Naive B cell (primary cell): ENCODE measurements around the gene PTPN22. TPM values are rescaled to one million over a fixed set of nuclear protein-coding genes. Genes with fewer than 3 reads are reported as not detected.

Experiments
- ATAC-seq, 2 donors: fragments of 150-1000 bp; cut with Tn5 transposase; 2 replicates each; pipeline ENCODE4 v1.10.0; 2021; ENCODE audit warnings: low read depth in 2 of 2, mild to moderate bottlenecking in 2 of 2, moderate library complexity in 2 of 2
- DNase-seq: peaks from one replicate; pipeline ENCODE4 v3.0.0; 2022
- H3K27ac Mint-ChIP-seq, 6 donors: one replicate each; pipeline ENCODE4 v1.8.0; 2020 to 2022; ENCODE audit warnings: mild to moderate bottlenecking in 6 of 6, mixed read lengths in 6 of 6, moderate library complexity in 5 of 6, inconsistent platforms in 2 of 6
- H3K27me3 Mint-ChIP-seq, 3 donors: one replicate each; pipeline ENCODE4 v1.8.0; 2021 to 2022; ENCODE audit warnings: mixed read lengths in 3 of 3, mild to moderate bottlenecking in 1 of 3
- H3K36me3 Mint-ChIP-seq, 2 donors: one replicate each; pipeline ENCODE4 v1.8.0; 2020 to 2022; ENCODE audit warnings: mixed read lengths in 2 of 2, inconsistent platforms in 1 of 2, mild to moderate bottlenecking in 1 of 2
- H3K4me1 Mint-ChIP-seq, 3 donors: one replicate each; pipeline ENCODE4 v1.8.0; 2020 to 2022; ENCODE audit warnings: mixed read lengths in 3 of 3, inconsistent platforms in 1 of 3, mild to moderate bottlenecking in 1 of 3, moderate library complexity in 1 of 3
- H3K4me3 Mint-ChIP-seq, 8 donors: one replicate each; pipeline ENCODE4 v1.8.0; 2020 to 2022; ENCODE audit warnings: mild to moderate bottlenecking in 8 of 8, mixed read lengths in 8 of 8, moderate library complexity in 8 of 8, inconsistent platforms in 2 of 8
- H3K9me3 Mint-ChIP-seq, 7 donors: one replicate each; pipeline ENCODE4 v1.8.0; 2020 to 2022; ENCODE audit warnings: mixed read lengths in 7 of 7, mild to moderate bottlenecking in 5 of 7, inconsistent platforms in 2 of 7, moderate library complexity in 1 of 7
- polyA plus RNA-seq, 6 donors: library from polyadenylated mRNA; unstranded; fragments of 300-500 nt; fragmentation: Illumina TruSeq; gene quantifications; one replicate each; pipeline ENCODE4 v1.2.3, GENCODE V29; 2021; ENCODE audit warnings: low read depth in 6 of 6

The PTPN22 gene
- polyA plus RNA-seq: 10 to 100 TPM; 27.3 to 56.2 (median 41.0) TPM

GRCh38 chr1:113871597-113872113, at the start of gene PTPN22:
PTPN22 (minus strand) TSS chr1:113871712.
- Mint-ChIP-seq H3K4me3 (peak within 1 kb of the TSS; percentile 79 to 95 (median 91)), H3K4me1 (peaks cover 32 to 62% (median 48%) of the 10 kb centered on the region in 3 donors), H3K27me3 (no peaks in the 10 kb centered on the region), H3K27ac (peak within 1 kb of the TSS; percentile 91 to 97 (median 95)), H3K9me3 (no peaks in the 10 kb centered on the region), H3K36me3 (peaks cover 0 to 9% of the 10 kb centered on the region in 2 donors)
- ATAC-seq (peak; percentile 99), DNase-seq (peak; percentile 83)

DNA sequence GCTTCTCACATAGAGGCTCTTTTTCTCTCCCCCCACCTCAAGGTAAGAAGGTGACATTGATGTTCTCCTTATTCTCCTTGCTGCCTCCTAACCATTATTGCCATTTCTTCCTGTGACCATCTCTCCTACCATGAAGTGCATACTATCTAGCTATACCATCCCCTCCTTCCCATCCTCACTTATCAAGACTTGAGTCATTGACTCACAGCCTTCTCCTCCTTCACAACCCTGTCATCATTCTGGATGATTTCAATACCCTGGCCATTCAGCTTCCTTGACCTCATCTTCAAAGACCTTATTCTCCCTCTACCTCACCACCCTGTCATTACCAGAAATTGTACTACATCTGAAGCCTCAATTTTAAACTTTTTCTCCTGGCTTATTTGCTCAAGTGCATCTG, 46.7 kb upstream of the PTPN22 start:
- H3K27ac Mint-ChIP-seq: peak overlapping the region in 2 of 6 donors; percentile 28 to 75
- H3K9me3 Mint-ChIP-seq: no peaks in the 10 kb centered on the region
- H3K4me3 Mint-ChIP-seq: no peak overlapping the region

GRCh38 chr1:113917400-113918082, 46.0 kb upstream of the PTPN22 start:
- DNase-seq (no peak), ATAC-seq (no peak)
- H3K36me3 Mint-ChIP-seq: peaks cover 0 to 6% of the 10 kb centered on the region in 2 donors
- peaks cover 3 to 6% (median 5%) of the 10 kb centered on the region in 3 donors for H3K4me1 Mint-ChIP-seq
- H3K27ac Mint-ChIP-seq: peak overlapping the region in 1 of 6 donors; percentile 38
- H3K9me3 Mint-ChIP-seq: no peaks in the 10 kb centered on the region
- peaks cover 0 to under 1% (median 0%) of the 10 kb centered on the region in 3 donors for H3K27me3 Mint-ChIP-seq
- H3K4me3 Mint-ChIP-seq: no peak overlapping the region

More for the DNA sequence above, 46.7 kb upstream of the PTPN22 start:
- DNase-seq (no peak), ATAC-seq (no peak)
- Mint-ChIP-seq H3K27me3 (peaks cover 0 to 4% (median 0%) of the 10 kb centered on the region in 3 donors), H3K4me1 (peaks cover 3 to 6% (median 5%) of the 10 kb centered on the region in 3 donors), H3K36me3 (peaks cover 0 to 6% of the 10 kb centered on the region in 2 donors)

DNA sequence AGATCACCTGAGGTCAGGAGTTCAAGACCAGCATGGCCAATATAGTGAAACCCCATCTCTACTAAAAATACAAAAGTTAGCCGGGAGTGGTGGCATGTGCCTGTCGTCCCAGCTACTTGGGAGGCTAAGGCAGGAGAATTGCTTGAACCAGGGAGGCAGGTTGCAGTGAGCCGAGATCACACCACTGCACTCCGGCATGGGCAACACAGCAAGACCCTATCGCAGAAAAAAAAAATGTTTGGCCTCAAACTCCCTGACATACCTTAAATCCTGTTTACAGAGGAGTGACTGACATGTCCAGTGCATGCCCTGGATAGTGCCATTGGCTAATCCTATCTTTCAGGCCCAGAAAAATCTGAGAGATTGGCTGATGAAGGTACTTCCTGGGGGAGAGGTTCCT, 45.5 kb upstream of the PTPN22 start:
- Mint-ChIP-seq H3K27ac (no peak overlapping the region), H3K9me3 (no peaks in the 10 kb centered on the region), H3K27me3 (no peaks in the 10 kb centered on the region), H3K36me3 (peaks cover 0 to 6% of the 10 kb centered on the region in 2 donors), H3K4me3 (no peak overlapping the region), H3K4me1 (peaks cover 3 to 6% (median 5%) of the 10 kb centered on the region in 3 donors)
- no peak for ATAC-seq
- no peak for DNase-seq

GRCh38 chr1:113913887-113914664, 42.6 kb upstream of the PTPN22 start:
- Mint-ChIP-seq H3K9me3 (no peaks in the 10 kb centered on the region), H3K27me3 (no peaks in the 10 kb centered on the region), H3K27ac (peak overlapping the region in 2 of 6 donors; percentile 4 to 42), H3K4me1 (peaks cover 3 to 6% (median 5%) of the 10 kb centered on the region in 3 donors), H3K36me3 (peaks cover 0 to 19% of the 10 kb centered on the region in 2 donors), H3K4me3 (no peak overlapping the region)
- no peak for DNase-seq
- ATAC-seq: no peak

GRCh38 chr1:113913312-113913668, 41.8 kb upstream of the PTPN22 start:
- no peaks in the 10 kb centered on the region for H3K27me3 Mint-ChIP-seq
- H3K36me3 Mint-ChIP-seq: peaks cover 6 to 19% of the 10 kb centered on the region in 2 donors
- H3K4me3 Mint-ChIP-seq: no peak overlapping the region
- H3K4me1 Mint-ChIP-seq: peaks cover 3 to 10% (median 5%) of the 10 kb centered on the region in 3 donors
- DNase-seq: no peak
- no peak for ATAC-seq
- H3K27ac Mint-ChIP-seq: no peak overlapping the region
- H3K9me3 Mint-ChIP-seq: no peaks in the 10 kb centered on the region

- Mint-ChIP-seq H3K9me3 (no peaks in the 10 kb centered on the region), H3K4me3 (no peak overlapping the region), H3K4me1 (peaks cover 5 to 10% (median 5%) of the 10 kb centered on the region in 3 donors), H3K36me3 (peaks cover 6 to 19% of the 10 kb centered on the region in 2 donors), H3K27me3 (no peaks in the 10 kb centered on the region), H3K27ac (no peak overlapping the region)
- DNase-seq: no peak
- ATAC-seq: no peak
These were observed 41.2 kb upstream of the PTPN22 start for GRCh38 chr1:113912594-113913311.

DNA sequence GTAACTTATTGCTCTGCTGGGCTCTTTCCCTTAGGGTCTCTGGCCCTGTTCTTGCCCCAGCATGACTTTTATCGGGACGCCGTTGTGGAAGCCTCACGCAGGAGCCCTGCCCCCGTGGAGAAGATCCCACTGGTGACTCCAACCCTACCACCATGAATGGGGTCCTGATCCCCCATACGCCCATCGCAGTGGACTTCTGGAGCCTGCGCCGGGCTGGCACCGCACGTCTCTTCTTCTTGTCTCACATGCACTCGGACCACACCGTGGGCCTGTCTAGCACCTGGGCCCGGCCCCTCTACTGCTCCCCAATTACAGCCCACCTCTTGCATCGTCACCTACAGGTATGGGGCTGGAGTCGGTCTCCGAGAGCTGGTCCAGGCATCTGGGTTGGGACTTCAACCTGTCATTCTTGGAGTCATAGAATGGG, 33.9 kb upstream of the PTPN22 start:
- peak overlapping the region; percentile 95 to 100 (median 100) for H3K27ac Mint-ChIP-seq
- ATAC-seq: no peak
- no peaks in the 10 kb centered on the region for H3K9me3 Mint-ChIP-seq
- H3K36me3 Mint-ChIP-seq: peaks cover 8 to 9% of the 10 kb centered on the region in 2 donors
- DNase-seq: no peak
- H3K4me1 Mint-ChIP-seq: peaks cover 26 to 56% (median 48%) of the 10 kb centered on the region in 3 donors
- H3K4me3 Mint-ChIP-seq: peak overlapping the region; percentile 89 to 99 (median 98)
- no peaks in the 10 kb centered on the region for H3K27me3 Mint-ChIP-seq

GRCh38 chr1:113904674-113905434, 33.3 kb upstream of the PTPN22 start, which contains the start of the genes AP4B1 and DCLRE1B:
AP4B1 (minus strand) TSS chr1:113904799; CDS start chr1:113904717, 82 bp downstream.
DCLRE1B (plus strand) TSS chr1:113905326; CDS start chr1:113905587, 261 bp downstream.
- DNase-seq: peak; percentile 98
- Mint-ChIP-seq H3K36me3 (peaks cover 11 to 15% of the 10 kb centered on the region in 2 donors), H3K27me3 (no peaks in the 10 kb centered on the region), H3K9me3 (no peaks in the 10 kb centered on the region), H3K4me3 (peak within 1 kb of the TSS; percentile 89 to 99 (median 98)), H3K4me1 (peaks cover 26 to 58% (median 48%) of the 10 kb centered on the region in 3 donors), H3K27ac (peak within 1 kb of the TSS; percentile 95 to 100 (median 100))
- peak; percentile 85 for ATAC-seq

- Mint-ChIP-seq H3K27ac (peak overlapping the region; percentile 95 to 100 (median 100)), H3K27me3 (no peaks in the 10 kb centered on the region), H3K9me3 (no peaks in the 10 kb centered on the region), H3K36me3 (peaks cover 16 to 20% of the 10 kb centered on the region in 2 donors), H3K4me1 (peaks cover 31 to 61% (median 48%) of the 10 kb centered on the region in 3 donors), H3K4me3 (peak overlapping the region; percentile 89 to 99 (median 98))
- no peak for DNase-seq
- ATAC-seq: peak; percentile 6 to 11
These were observed 32.8 kb upstream of the PTPN22 start for GRCh38 chr1:113904293-113904673.

- peak; percentile 73 for DNase-seq
- ATAC-seq: peak; percentile 58 to 60
- Mint-ChIP-seq H3K36me3 (peaks cover 19 to 20% of the 10 kb centered on the region in 2 donors), H3K27ac (peak overlapping the region; percentile 95 to 100 (median 100)), H3K4me3 (peak overlapping the region; percentile 89 to 99 (median 98)), H3K4me1 (peaks cover 31 to 62% (median 46%) of the 10 kb centered on the region in 3 donors), H3K9me3 (no peaks in the 10 kb centered on the region), H3K27me3 (no peaks in the 10 kb centered on the region)
These were observed 32.2 kb upstream of the PTPN22 start for GRCh38 chr1:113903501-113904292.
